ENCODE data around the gene KBTBD7. TPM values are rescaled to one million over a fixed set of nuclear protein-coding genes. Genes with fewer than 3 reads are reported as not detected.

Gene KBTBD7
- 3.4 and 5.2 TPM in 2 replicates for total RNA-seq (2014; rRNA removed; shearing (Covaris generic); ENCODE audit: low replicate concordance)

GRCh38 chr13:41193919-41194824 is at the start of gene KBTBD7:
KBTBD7 (minus strand) TSS chr13:41194569; CDS start chr13:41194257, 312 bp downstream.
- no peak within 1 kb of the TSS for H3K27ac ChIP-seq (ENCODE audit: low read length)
- peak within 1 kb of the TSS; percentile 87 for H3K9ac ChIP-seq (ENCODE audit: low read length)
- no peaks in the 10 kb centered on the region for H3K79me2 ChIP-seq (ENCODE audit: low read length)
- H3K9me3 ChIP-seq (ENCODE audit: low read length) = no peaks in the 10 kb centered on the region
- H3K27me3 ChIP-seq (ENCODE audit: low read length) = no peaks in the 10 kb centered on the region
- peaks cover 17% of the 10 kb centered on the region for H3K4me1 ChIP-seq (ENCODE audit: low read length)
- H2AFZ ChIP-seq (ENCODE audit: low read length) = peak within 1 kb of the TSS; percentile 99
- no peaks in the 10 kb centered on the region for H3K36me3 ChIP-seq (ENCODE audit: insufficient read depth, low read length)
- H3K4me2 ChIP-seq (ENCODE audit: low read depth, low read length, poor library complexity, severe bottlenecking) = peak within 1 kb of the TSS; percentile 81
- H3K9me2 ChIP-seq (replicated peaks; ENCODE audit: insufficient read depth, low read length) = no peaks in the 10 kb centered on the region
- H3K4me3 ChIP-seq (ENCODE audit: low read length) = peak within 1 kb of the TSS; percentile 91
- peak; percentile 96 for DNase-seq
- H4K20me1 ChIP-seq (ENCODE audit: insufficient read depth, low read depth, low read length) = no peaks in the 10 kb centered on the region; the same call in 1 of the 2 replicates

GRCh38 chr13:41241626-41242025 is 47.3 kb upstream of the KBTBD7 start:
- Histone ChIP-seq H3K36me3 (ENCODE audit: insufficient read depth, low read length) (peaks cover 15% of the 10 kb centered on the region; the same call in 1 of the 2 replicates), H3K4me1 (ENCODE audit: low read length) (no peaks in the 10 kb centered on the region), H3K4me2 (ENCODE audit: low read depth, low read length, poor library complexity, severe bottlenecking) (no peak overlapping the region), H3K9me3 (ENCODE audit: low read length) (no peaks in the 10 kb centered on the region), H3K27ac (ENCODE audit: low read length) (no peak overlapping the region), H3K27me3 (ENCODE audit: low read length) (no peaks in the 10 kb centered on the region), H4K20me1 (ENCODE audit: insufficient read depth, low read depth, low read length) (no peaks in the 10 kb centered on the region), H3K9me2 (replicated peaks; ENCODE audit: insufficient read depth, low read length) (no peaks in the 10 kb centered on the region), H3K4me3 (ENCODE audit: low read length) (no peak overlapping the region), H2AFZ (ENCODE audit: low read length) (no peak overlapping the region), H3K9ac (ENCODE audit: low read length) (no peak overlapping the region), H3K79me2 (ENCODE audit: low read length) (no peaks in the 10 kb centered on the region)
- no peak for DNase-seq

DNA sequence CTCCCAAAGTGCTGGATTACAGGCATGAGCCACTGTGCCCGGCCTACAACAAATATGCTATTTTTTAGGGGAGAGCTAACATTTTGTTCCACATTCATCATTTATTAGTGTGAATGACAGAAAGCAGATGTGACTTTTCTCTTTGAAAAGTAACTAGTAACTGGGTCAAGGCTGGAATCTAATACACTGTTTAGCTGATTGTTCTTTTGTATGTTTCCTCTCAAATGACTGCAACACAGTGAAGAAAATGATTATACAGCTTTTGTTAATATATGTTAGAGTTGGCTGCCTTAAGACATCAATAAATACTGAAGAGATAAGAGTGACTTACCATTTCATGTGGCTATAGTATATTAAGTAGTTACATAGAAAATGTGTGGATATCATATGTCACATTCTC is 42.0 kb upstream of the KBTBD7 start:
- H3K4me3 ChIP-seq (ENCODE audit: low read length) = no peak overlapping the region
- no peaks in the 10 kb centered on the region for H3K9me2 ChIP-seq (replicated peaks; ENCODE audit: insufficient read depth, low read length)
- H3K4me1 ChIP-seq (ENCODE audit: low read length) = peaks cover 23% of the 10 kb centered on the region
- no peak overlapping the region for H3K4me2 ChIP-seq (ENCODE audit: low read depth, low read length, poor library complexity, severe bottlenecking)
- H3K36me3 ChIP-seq (ENCODE audit: insufficient read depth, low read length) = peaks cover 19% of the 10 kb centered on the region; the same call in 1 of the 2 replicates
- H3K27ac ChIP-seq (ENCODE audit: low read length) = no peak overlapping the region
- no peak overlapping the region for H3K9ac ChIP-seq (ENCODE audit: low read length)
- no peak for DNase-seq
- H3K79me2 ChIP-seq (ENCODE audit: low read length) = no peaks in the 10 kb centered on the region
- no peaks in the 10 kb centered on the region for H3K27me3 ChIP-seq (ENCODE audit: low read length)
- no peaks in the 10 kb centered on the region for H4K20me1 ChIP-seq (ENCODE audit: insufficient read depth, low read depth, low read length)
- no peak overlapping the region for H2AFZ ChIP-seq (ENCODE audit: low read length)
- H3K9me3 ChIP-seq (ENCODE audit: low read length) = no peaks in the 10 kb centered on the region

DNA sequence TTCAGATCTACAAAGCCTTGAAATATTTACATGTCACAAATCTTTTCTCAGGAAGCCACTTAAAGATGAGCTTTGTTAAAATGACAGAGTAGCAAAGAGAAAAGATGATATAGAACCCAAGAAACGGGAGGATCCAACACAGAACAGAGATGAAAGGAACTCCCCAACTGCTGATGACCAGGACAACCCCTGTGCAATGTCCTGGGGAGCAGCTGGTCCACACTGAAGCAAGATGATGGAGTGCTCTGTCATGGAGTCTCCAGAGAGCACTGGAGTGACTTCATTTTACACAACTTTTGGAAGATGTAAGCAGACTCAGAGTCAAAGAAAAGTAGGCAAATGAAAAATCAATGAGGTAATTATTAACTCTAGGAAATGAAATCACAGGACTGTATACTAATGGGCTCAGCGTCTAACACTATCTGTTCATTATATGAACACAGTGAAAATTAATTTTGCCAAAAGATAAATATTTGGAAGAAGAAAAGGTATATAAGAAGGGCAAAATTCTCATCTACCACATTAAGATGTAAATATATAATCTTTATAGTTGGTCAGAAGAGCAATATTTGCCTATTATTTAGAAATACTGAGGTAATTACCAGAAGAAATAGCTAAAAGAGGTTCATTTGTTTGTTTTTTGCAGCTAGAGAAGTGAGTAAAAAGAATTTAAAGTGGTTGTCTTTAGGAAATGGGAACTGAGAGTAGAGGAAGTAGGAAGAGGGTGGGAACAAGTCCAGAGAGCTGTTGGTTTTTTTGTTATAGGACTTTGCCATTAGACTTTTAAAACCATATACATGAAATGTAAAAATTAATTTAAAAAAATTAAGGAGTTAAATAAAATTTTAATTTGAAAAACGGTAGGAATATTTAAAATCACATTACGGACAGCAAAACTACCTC is 38.5 kb upstream of the KBTBD7 start:
- Histone ChIP-seq H3K4me3 (ENCODE audit: low read length) (peak overlapping the region; percentile 41), H3K9me3 (ENCODE audit: low read length) (no peaks in the 10 kb centered on the region), H3K79me2 (ENCODE audit: low read length) (no peaks in the 10 kb centered on the region), H2AFZ (ENCODE audit: low read length) (peak overlapping the region; percentile 6), H3K27me3 (ENCODE audit: low read length) (no peaks in the 10 kb centered on the region), H3K9me2 (replicated peaks; ENCODE audit: insufficient read depth, low read length) (no peaks in the 10 kb centered on the region), H3K36me3 (ENCODE audit: insufficient read depth, low read length) (peaks cover 4% of the 10 kb centered on the region; the same call in 1 of the 2 replicates), H3K9ac (ENCODE audit: low read length) (peak overlapping the region; percentile 3; the same call in 1 of the 2 replicates), H4K20me1 (ENCODE audit: insufficient read depth, low read depth, low read length) (no peaks in the 10 kb centered on the region), H3K27ac (ENCODE audit: low read length) (peak overlapping the region; percentile 71), H3K4me2 (ENCODE audit: low read depth, low read length, poor library complexity, severe bottlenecking) (peak overlapping the region; percentile 50), H3K4me1 (ENCODE audit: low read length) (peaks cover 23% of the 10 kb centered on the region)
- DNase-seq = no peak

GRCh38 chr13:41231786-41232185 is 37.4 kb upstream of the KBTBD7 start:
- H3K79me2 ChIP-seq (ENCODE audit: low read length) = no peaks in the 10 kb centered on the region
- peak overlapping the region; percentile 71 for H3K27ac ChIP-seq (ENCODE audit: low read length)
- H4K20me1 ChIP-seq (ENCODE audit: insufficient read depth, low read depth, low read length) = no peaks in the 10 kb centered on the region
- peak overlapping the region; percentile 50 for H3K4me2 ChIP-seq (ENCODE audit: low read depth, low read length, poor library complexity, severe bottlenecking)
- H3K36me3 ChIP-seq (ENCODE audit: insufficient read depth, low read length) = peaks cover 4% of the 10 kb centered on the region; the same call in 1 of the 2 replicates
- no peaks in the 10 kb centered on the region for H3K27me3 ChIP-seq (ENCODE audit: low read length)
- no peak overlapping the region for H3K4me3 ChIP-seq (ENCODE audit: low read length)
- H3K9me3 ChIP-seq (ENCODE audit: low read length) = no peaks in the 10 kb centered on the region
- DNase-seq = no peak
- H3K9ac ChIP-seq (ENCODE audit: low read length) = no peak overlapping the region
- peaks cover 23% of the 10 kb centered on the region for H3K4me1 ChIP-seq (ENCODE audit: low read length)
- H2AFZ ChIP-seq (ENCODE audit: low read length) = no peak overlapping the region
- no peaks in the 10 kb centered on the region for H3K9me2 ChIP-seq (replicated peaks; ENCODE audit: insufficient read depth, low read length)

DNA sequence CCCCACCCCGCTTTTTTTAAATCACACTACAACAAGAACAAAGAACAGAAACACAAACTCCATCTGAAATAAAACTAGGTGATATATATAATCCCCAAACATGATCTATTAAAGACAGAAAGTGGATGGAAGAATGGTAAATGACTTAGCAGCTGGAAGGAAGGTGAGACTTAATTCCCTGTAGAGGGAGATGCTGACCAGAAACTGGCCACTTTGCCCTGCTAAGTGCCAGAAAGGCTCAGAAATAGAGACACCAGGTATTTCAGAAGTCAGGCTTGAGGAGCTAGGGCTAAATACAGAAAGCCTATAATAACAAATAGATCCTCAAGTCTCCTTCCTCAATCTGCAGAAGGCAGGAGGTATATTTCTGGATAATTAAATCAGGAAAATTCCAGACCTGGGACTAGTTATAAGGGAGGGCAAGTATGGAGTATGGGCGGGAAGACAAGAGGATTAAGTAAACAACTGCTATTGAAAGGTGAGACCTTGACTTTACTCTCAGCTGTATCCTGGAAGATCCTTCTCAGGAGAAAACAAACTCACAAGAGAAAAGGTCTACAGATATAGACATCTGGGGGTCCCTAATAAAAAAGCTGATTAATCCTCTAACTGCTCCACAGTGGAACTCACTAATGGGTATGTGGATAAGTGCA is 36.8 kb upstream of the KBTBD7 start:
- H3K4me3 ChIP-seq (ENCODE audit: low read length) = no peak overlapping the region
- H3K4me2 ChIP-seq (ENCODE audit: low read depth, low read length, poor library complexity, severe bottlenecking) = no peak overlapping the region
- no peaks in the 10 kb centered on the region for H4K20me1 ChIP-seq (ENCODE audit: insufficient read depth, low read depth, low read length)
- no peaks in the 10 kb centered on the region for H3K9me3 ChIP-seq (ENCODE audit: low read length)
- no peaks in the 10 kb centered on the region for H3K27me3 ChIP-seq (ENCODE audit: low read length)
- H3K9ac ChIP-seq (ENCODE audit: low read length) = no peak overlapping the region
- H3K27ac ChIP-seq (ENCODE audit: low read length) = peak overlapping the region; percentile 71; the same call in 1 of the 2 replicates
- no peak overlapping the region for H2AFZ ChIP-seq (ENCODE audit: low read length)
- no peaks in the 10 kb centered on the region for H3K79me2 ChIP-seq (ENCODE audit: low read length)
- H3K36me3 ChIP-seq (ENCODE audit: insufficient read depth, low read length) = peaks cover 4% of the 10 kb centered on the region; the same call in 1 of the 2 replicates
- DNase-seq = no peak
- peaks cover 23% of the 10 kb centered on the region for H3K4me1 ChIP-seq (ENCODE audit: low read length)
- H3K9me2 ChIP-seq (replicated peaks; ENCODE audit: insufficient read depth, low read length) = no peaks in the 10 kb centered on the region

- H3K79me2 ChIP-seq (ENCODE audit: low read length) = no peaks in the 10 kb centered on the region
- no peak for DNase-seq
- no peak overlapping the region for H2AFZ ChIP-seq (ENCODE audit: low read length)
Measured at GRCh38 chr13:41229356-41229755, 35.0 kb upstream of the KBTBD7 start.

More at GRCh38 chr13:41229356-41229755, 35.0 kb upstream of the KBTBD7 start:
- Histone ChIP-seq H3K27ac (ENCODE audit: low read length) (no peak overlapping the region), H3K9me2 (replicated peaks; ENCODE audit: insufficient read depth, low read length) (no peaks in the 10 kb centered on the region), H3K9me3 (ENCODE audit: low read length) (no peaks in the 10 kb centered on the region), H3K36me3 (ENCODE audit: insufficient read depth, low read length) (peaks cover 4% of the 10 kb centered on the region; the same call in 1 of the 2 replicates), H4K20me1 (ENCODE audit: insufficient read depth, low read depth, low read length) (no peaks in the 10 kb centered on the region), H3K27me3 (ENCODE audit: low read length) (no peaks in the 10 kb centered on the region), H3K4me1 (ENCODE audit: low read length) (peaks cover 33% of the 10 kb centered on the region), H3K9ac (ENCODE audit: low read length) (no peak overlapping the region), H3K4me3 (ENCODE audit: low read length) (no peak overlapping the region), H3K4me2 (ENCODE audit: low read depth, low read length, poor library complexity, severe bottlenecking) (no peak overlapping the region)
